GM18517 (cell line): ENCODE data around the gene CDKN2B-AS1.

Source experiments
- ATAC-seq: cut with Tn5 transposase; IDR thresholded peaks from one replicate; pipeline ENCODE4 v1.9.1; 2021; ENCODE audit warnings: mild to moderate bottlenecking, moderate library complexity; ENCODE audit not compliant: unreplicated experiment

CDKN2B-AS1 gene

DNA sequence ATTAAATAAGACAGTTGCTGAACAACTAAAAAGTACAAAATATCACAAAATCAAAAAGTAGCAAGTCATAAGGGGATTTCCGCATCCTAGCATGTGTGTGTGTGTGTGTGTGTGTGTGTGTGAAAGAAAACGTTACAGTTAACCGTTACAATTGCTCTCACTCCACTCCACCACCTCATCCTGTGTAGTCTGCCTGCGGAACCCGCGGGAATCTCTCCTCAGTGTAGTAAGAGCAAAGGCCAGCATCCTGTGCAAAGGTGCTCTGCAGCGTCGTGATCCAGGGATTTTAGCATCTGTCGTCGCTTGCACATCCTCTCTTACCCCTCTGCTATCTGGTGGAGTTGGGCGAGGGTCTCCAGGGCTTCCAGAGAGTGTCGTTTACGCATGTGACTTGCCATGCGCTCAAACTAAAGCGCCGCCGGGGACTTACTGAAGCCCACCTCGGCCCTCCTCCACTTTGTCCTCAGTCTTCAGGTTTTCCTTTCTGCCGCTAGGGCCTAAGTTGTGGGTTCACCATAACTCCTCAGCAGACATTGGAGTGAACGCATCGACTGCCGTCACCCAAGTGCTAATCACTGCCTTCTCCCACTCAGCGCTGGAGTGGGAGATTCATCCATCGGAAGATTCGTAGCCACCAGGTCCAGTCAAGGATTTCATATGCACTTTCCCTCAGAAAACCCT is 10.6 kb downstream of the CDKN2B-AS1 start:
- ATAC-seq, result no peak

DNA sequence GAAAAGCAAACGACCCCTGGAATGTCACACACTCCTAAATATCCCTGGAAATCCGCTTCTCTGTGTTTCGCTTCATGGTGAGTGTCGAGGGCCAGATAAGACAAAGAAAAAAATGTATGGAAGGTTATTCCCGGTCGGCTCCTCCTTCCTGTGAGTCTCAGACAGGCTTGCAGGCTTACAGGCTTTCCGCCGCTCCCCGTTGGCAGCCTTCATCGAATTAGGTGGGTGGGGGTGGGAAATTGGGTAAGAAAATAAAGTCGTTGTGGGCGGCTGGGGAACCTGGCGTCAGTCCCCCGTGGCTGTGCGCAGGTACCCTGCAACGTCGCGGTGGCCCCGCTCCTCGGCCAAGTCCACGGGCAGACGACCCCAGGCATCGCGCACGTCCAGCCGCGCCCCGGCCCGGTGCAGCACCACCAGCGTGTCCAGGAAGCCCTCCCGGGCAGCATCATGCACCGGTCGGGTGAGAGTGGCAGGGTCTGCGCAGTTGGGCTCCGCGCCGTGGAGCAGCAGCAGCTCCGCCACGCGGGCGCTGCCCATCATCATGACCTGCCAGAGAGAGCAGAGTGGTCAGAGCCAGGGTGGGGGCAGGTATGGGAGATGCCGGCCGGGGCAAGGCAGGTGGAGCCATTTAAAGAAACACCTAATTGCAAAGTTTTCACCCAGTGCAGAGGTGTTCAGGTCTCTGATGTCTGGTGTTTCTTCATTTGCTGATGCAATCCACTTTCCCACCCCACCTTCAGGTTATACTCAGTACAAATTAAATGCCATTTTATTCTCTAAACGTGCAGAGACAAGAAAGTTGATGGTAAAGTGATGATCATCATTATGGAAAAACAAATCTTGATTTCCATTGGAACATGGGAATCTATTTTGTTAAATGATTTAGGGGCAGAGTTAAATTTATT is 11.4 kb downstream of the CDKN2B-AS1 start:
- ATAC-seq, result no peak

DNA sequence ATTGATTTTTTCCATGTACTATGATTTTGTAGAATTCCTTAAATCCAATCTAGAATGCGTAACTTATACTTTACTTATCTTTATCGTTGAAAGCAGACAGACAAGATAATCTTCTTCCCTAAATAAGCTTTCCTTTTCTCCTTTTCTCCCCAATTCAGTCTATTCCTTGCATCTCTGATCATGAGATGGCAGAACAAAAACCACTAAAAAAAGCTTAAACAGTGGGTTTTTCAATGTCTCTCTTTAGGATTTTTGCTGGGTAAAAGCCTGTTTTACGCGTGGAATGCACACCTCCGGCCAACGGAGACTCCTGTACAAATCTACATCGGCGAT is 13.8 kb downstream of the CDKN2B-AS1 start:
- ATAC-seq, result no peak

DNA sequence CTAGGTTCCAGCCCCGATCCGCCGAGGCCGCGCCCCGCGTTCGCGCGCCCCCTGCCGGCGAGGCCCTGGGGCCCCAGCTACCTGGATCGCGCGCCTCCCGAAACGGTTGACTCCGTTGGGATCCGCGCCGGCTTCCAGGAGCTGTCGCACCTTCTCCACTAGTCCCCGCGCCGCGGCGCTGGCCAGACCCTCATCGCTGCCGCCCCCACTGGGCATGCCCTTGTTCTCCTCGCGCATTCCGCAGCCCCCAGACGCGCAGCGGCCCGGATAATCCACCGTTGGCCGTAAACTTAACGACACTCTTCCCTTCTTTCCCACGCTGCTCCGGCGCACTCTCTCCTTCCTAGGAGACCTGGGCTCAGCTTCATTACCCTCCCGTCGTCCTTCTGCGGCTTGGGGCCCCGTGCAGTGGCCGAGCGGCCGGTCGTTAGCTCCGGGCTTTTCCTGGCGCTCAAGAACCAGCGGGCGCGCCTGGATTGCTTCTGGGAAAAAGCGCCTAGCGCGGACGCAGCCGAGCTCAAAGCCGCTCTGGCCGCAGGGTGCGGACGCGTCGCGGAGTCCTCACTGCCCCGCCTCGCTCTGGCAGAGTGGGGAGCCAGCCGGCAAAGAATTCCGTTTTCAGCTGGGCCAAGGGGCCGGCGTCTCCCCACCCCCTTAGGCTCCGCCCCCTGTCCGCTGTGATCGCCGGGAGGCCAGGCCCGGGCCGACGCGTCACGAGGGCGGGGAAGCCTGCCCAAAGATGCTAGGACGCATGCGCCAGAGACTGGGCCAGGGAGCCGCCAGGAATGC is 14.3 kb downstream of the CDKN2B-AS1 start, which contains the start of gene CDKN2B:
Gene CDKN2B, minus strand, starts transcription at position 589 of the 789 bp plus-strand sequence. Its CDS starts 352 bp downstream, at position 237.
- peak; percentile 86 for ATAC-seq

DNA sequence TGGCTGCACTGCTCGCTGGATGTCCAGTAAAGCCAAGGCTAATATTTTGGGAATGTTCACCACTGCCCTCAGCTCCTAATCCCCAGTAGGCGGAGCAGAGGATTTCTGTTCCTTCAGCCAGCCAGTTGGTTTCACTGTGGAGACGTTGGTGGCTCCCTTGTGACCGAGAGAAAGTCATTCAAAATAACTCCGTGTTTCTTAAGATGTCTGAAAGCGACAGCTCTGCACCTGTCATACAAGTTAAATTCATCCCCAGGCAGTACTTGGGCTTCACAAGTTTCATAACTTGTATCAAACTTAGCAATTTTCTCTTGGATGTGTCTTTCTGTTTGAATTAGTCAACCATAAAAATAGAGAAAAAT is 14.9 kb downstream of the CDKN2B-AS1 start:
- peak; percentile 53 for ATAC-seq

DNA sequence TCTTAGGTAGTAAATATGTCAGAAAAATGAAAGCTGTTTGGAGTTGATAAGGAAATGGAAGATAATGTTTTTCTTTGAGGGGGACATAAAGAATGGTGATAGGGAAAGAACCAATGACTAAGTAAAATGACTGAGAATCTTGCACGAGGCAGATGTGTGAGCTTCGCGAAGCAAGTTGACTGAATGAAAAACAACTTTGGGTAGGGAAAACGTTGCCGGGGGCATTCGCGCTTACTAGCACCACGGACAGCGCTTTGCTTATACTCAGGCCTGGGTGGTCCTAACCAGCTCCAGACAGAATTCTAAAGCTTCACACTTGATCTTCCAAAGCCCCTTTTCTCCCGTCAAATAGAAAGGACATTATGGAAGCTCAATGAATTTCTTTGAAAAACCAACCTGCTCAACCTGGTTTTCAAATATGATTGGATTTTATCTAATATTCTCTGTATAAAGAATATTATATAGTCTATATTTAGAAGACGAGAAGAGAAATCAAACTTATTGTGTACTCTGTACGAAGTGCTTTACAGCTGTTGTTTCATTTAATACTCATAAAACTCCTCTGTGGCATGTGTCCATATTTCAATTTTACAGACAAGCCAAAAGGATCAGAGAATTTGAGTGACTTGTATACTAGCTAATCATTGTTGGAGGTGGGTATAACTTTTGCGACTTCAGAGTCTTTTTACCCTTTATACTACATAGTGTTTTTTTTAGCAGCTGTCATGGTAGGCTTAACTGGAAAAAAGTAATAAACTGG is 16.5 kb downstream of the CDKN2B-AS1 start:
- ATAC-seq, result no peak

DNA sequence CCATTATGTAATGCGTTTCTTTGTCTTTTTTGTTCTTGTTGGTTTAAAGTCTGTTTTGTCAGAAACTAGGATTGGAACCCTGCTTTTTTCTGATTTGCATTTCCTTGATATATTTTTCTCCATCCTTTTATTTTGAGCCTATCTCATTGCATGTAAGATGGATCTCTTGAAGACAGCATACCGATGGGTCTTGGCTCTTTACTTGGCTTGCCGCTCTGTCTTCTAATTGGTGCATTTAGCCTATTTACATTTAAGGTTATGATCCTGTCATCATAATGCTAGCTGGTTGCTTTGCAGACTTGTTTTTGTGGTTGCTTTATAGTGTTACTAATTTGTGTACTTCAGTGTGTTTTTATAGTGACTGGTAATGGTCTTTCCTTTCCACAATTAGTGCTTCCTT is 27.8 kb downstream of the CDKN2B-AS1 start:
- no peak for ATAC-seq

DNA sequence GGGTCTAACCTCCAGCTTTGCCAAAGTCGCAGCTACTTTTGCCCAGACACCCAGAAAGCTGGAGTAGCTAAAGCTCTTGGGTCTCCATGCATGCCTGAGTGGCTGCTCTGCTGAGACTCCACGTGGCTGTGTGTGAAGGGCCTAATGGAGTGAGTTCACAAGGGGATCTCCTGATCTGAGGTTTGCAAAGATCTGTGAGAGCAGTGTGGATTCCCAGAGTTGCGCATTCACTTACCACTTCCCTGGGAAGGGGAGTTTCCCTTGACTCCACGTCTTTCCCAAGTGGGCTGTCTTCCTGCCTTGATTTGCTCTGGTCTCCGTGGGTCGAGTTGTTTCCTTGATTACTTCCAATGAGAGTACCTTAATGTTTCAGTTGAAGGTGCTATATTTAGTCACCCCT is 32.1 kb downstream of the CDKN2B-AS1 start:
- ATAC-seq, result no peak

DNA sequence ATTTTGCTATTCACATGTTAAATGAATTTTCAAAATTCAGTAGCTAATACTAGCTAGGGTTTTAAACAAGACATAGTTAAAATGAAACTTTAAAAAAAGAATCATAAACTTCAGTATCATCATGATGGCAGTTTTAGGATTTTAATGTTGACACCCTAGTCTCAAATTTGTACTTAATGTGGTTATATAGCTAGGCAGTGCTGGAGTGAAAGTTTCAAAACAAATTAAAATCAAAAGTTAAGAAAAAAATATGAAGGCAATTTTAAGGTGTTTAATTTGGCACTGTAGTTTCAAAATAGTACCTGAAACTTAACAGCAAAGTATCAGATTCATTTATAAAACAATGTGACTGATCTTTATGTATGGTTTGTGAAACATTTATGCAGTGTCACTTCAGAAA is 33.8 kb downstream of the CDKN2B-AS1 start:
- ATAC-seq, result no peak

DNA sequence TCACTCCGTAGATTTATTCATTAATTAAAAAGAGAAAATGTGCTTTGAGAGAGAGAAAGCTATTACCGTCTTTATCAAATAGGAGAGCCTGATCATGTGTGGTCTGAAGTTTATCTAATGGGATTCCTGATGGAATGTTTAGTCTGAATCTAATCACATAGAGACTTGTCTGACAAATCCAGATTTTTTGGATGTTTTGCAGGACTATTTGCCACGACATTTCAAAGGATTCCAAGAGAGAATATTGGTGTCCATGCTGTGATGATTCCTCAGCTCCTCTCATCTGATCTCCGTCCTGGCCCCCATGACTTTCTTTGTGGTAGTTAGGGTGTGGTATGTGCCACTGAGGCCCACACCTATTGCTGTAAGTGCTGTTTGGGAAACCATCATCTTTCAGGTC is 34.6 kb downstream of the CDKN2B-AS1 start:
- ATAC-seq, result no peak

DNA sequence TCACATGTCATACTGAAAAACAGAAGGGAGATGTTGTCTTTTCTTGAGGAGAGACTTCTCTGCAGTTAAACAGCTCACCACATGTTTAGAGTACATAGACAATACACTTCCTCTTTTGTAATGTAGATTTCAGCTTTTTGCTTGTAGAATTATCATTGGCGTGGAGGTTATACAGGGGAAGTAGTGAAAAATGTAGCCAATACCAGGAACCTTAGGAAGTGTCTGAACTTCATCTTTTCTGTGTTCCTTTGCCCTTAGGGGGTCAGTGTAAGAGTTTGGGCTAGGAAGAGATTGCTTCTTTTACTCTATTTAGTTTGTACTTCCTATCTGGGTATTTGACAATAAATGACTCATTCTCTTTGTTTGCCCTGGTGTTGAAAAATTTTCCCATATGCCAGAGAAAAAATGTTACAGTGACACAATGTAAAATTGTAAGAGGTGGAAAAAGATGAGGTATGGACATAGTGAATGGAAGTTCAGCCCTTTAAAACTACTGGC is 35.6 kb downstream of the CDKN2B-AS1 start:
- ATAC-seq, result peak; percentile 85

DNA sequence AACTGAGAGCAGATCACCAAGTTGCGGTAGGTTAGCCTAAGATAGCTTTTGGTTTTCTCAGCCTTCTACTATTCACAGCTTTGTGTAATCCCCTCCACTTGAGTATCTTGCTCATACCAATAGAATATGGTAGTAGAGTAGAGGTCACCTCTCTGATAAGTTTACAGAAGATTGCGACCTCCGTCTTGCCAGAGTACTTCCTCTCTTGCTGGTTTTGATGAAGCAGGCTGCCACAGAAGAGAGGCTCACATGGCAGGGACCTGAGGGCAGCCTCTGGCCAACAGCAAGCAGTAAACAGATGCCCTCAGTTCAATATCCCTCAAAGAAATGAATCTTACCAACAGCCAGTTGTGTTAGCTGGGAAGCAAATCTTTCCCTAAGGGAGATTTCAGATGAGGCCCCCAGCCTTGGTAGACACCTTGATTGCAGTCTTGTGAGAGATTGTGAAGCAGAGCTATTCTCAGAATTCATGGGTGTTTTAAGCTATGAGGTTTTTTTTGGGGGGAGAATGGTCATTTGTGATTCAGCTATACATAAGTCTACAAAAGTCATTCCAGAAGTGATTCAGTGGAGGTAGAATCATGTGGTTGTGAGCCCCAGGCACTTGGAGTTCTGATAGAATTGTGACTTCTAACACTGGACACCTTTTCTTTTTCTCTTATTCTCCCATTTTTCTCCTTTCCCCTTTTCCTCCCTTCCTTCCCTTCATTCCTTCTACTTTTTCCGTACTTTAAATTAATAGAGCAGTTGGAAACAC is 37.2 kb downstream of the CDKN2B-AS1 start:
- ATAC-seq, result no peak

DNA sequence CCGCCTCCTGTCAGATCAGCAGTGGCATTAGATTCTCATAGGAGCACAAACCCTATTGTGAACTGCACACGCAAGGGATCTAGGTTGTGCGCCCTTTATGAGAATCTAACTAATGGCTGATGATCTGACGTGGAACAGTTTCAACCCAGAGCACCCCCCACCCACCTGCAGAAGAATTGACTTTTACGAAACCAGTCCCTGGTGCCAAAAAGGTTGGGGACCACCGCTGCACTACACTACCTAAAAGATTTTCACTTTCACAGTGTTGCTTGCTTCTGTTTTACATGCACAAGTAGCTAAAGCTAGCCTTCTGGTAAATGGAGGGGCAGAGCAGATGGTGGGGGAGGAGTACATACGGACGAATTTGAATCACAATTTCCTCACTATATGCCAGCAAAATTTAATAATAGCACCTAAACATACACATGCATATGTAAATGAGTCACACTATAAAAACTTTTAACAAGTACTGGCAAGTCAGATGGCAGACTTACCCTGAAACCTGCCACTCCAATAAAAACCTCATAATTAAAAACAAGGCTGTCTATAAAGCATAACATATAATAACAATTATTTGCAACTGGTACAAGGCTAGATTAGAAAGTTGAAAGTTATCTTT is 38.5 kb downstream of the CDKN2B-AS1 start:
- no peak for ATAC-seq

DNA sequence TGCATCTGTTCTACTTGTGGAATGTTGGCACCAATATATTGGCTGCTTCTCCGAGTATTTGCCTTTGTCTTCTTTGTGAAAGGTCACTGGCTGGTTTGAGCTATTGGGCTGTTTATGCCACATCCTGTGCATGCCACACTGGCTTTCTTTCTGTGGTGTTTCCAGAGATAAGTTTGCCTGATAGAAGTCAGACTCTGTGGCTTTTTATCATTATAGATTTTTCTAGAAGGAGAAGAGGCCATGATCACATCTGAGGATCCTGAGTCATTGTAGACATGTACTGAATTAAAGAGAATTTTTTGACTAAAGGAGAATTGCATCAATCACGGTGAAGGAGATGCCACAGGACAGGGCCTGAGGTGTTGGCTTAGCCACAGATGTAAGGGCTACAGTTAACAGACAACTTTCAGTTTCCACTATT is 41.0 kb downstream of the CDKN2B-AS1 start:
- no peak for ATAC-seq

DNA sequence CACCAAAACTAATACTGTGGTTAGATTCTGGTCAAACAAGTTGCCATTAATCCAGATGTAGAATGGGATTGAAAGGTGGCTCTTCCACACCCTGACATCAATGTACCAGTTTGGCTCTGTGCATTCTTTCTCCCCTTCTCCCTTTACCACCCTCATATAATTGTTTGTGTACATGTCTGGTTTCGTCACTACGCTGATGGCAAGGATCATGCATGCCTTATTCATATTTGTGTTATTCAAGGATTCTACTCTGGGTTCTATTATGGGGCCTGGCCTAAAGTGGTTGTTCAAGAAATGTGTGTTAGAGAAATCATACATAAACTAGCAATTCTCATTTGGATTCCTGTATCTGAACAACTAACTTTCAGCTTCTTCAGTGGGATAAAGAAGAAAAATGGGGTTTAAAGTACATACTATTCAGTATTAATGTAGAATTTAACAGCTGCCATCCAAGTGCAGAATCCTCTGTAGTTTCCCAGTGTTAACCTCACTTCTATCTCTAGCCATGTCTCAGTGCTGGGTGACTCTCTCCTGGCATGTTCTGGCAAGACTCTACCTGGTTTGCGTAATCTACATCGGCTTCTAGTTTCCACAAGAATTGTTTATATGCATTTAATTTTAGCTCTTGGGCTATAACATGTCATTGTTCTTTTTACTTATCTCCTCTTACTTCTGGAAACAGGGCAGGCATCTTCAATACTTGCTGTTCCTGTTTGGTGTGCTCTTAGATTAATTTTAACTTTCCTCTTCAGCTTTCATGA is 42.5 kb downstream of the CDKN2B-AS1 start:
- ATAC-seq, result no peak

DNA sequence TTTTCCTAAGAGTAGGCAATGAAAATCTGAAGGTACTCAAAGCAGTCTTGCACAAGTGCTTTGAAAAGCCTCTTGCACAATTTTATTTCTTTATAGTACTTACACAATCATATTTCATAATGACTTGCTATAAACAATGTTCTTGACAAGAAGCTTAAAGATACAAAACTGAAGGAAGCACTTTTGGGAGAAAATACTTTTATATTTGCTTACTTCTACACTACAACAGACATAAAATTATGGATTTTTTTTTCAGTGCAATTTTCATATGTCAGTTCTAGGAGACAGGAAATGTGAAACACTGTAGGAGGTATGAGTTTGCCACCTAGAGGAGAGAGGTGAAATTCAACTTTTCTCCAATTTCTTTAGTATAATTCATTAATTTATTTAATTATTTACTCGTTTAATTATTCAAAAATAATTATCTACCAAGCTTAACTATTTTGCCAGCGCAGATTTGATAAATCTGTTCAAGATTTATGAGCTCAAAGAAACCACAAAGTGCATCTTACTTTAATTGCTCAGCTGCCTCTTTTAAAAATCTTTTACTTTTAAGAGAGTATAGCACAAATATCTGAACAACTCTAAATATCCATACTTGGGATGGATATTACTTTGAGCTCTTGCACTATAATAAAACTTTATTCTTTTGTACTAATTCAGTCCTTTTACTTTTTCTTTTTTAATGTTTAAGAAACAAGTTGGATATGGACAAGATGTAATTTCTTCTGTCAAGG is 43.5 kb downstream of the CDKN2B-AS1 start:
- no peak for ATAC-seq

DNA sequence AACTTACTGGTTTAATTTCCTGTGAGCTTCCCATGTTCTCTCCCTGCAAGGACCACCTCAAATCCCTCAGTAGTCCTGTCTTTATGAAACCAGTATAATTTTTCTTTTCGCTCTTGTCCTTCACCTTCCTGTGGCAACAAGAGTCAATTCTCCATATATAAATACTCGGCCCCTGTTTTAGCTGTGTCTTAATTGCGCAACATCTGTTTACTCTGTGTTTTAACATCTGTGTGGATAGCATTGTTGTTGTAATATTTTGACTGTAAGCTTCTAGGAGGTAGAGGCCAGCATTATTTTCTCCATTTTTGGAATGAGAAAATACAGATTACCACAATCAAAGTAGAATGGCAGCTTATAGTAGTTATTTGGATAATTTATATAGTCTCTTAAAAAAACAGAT is 44.7 kb downstream of the CDKN2B-AS1 start:
- no peak for ATAC-seq

DNA sequence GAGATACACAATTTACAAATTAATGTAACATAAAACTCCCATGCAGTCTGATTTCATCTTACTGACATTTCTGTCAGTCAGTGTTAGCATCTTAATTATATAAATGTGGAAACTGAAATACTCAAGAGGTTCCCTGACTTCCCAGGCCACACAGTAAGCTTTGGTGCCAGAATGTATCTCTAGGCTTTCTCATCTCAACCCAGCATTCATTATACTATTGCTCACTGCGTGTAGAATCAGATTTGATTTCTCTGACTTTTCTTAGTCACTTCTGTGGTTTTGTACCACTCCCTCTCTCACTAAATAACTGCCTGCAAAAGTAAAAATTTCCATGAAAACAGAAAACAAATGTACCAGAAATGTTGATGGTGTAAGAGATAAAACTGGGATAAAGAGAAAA is 46.2 kb downstream of the CDKN2B-AS1 start:
- no peak for ATAC-seq
